A549 (cell line): Measurements from ENCODE around the gene LRIG3. TPM values are rescaled to one million over a fixed set of nuclear protein-coding genes. Genes with fewer than 3 reads are reported as not detected.
A peak's percentile ranks its signal among the peaks of the same experiment; 100 is the strongest.

Experiments used
- CBX2 ChIP-seq: fragments of 200-600 bp; sonication (generic); IDR thresholded peaks from 2 replicates; pipeline ENCODE4 v1.6.1; 2016; ENCODE audit warnings: low read depth, mild to moderate bottlenecking, borderline replicate concordance
- CHD2 ChIP-seq: fragments of 150-350 bp; IDR thresholded peaks from 2 replicates; pipeline ENCODE4 v1.6.1; 2014; ENCODE audit warnings: low read length; ENCODE audit not compliant: partially characterized antibody
- CHD4 ChIP-seq: fragments of 200-600 bp; sonication (generic); IDR thresholded peaks from 2 replicates; pipeline ENCODE4 v1.6.1; 2016; ENCODE audit warnings: antibody characterized with exemption, mild to moderate bottlenecking, borderline replicate concordance
- CTCF ChIP-seq: fragments of >200 bp; sonication (Bioruptor Twin); formaldehyde crosslinking; IDR thresholded peaks from 3 replicates; pipeline ENCODE4 v1.5.1; 2016
- E2F6 ChIP-seq: IDR thresholded peaks from 2 replicates; pipeline ENCODE4 v1.6.1; 2012; ENCODE audit warnings: low read depth, borderline replicate concordance
- EHF ChIP-seq: fragments of 250-450 bp; sonication (Bioruptor Pico); IDR thresholded peaks from 2 replicates; pipeline ENCODE4 v1.5.0; 2020; ENCODE audit warnings: mild to moderate bottlenecking
- EHMT2 ChIP-seq: fragments of 200-600 bp; sonication (generic); IDR thresholded peaks from 2 replicates; pipeline ENCODE4 v1.6.1; 2016; ENCODE audit warnings: antibody characterized with exemption, low read depth, mild to moderate bottlenecking, moderate library complexity
- ELK1 ChIP-seq: fragments of 150-350 bp; IDR thresholded peaks from 2 replicates; pipeline ENCODE4 v1.6.1; 2014; ENCODE audit warnings: low read depth, mild to moderate bottlenecking, low read length
- FOSB ChIP-seq: fragments of 250-450 bp; sonication (Bioruptor Pico); IDR thresholded peaks from 2 replicates; pipeline ENCODE4 v1.5.0; 2020; ENCODE audit warnings: mild to moderate bottlenecking, moderate library complexity
- GATA3 ChIP-seq: IDR thresholded peaks from 2 replicates; pipeline ENCODE4 v1.6.1; 2012; ENCODE audit warnings: borderline replicate concordance
- HEYL ChIP-seq: fragments of 250-450 bp; sonication (Bioruptor Pico); IDR thresholded peaks from 2 replicates; pipeline ENCODE4 v1.8.0; 2021; ENCODE audit warnings: mild to moderate bottlenecking, moderate library complexity
- HOXB13 ChIP-seq: fragments of 250-450 bp; sonication (Bioruptor Pico); IDR thresholded peaks from 2 replicates; pipeline ENCODE4 v1.5.0; 2020; ENCODE audit warnings: low read depth, mild to moderate bottlenecking, moderate library complexity
- HOXB5 ChIP-seq: fragments of 250-450 bp; sonication (Bioruptor Pico); IDR thresholded peaks from 2 replicates; pipeline ENCODE4 v1.5.0; 2020; ENCODE audit warnings: mild to moderate bottlenecking, moderate library complexity
- KDM5A ChIP-seq: fragments of 200-600 bp; sonication (generic); IDR thresholded peaks from 2 replicates; pipeline ENCODE4 v1.6.1; 2016; ENCODE audit warnings: antibody characterized with exemption, mild to moderate bottlenecking
- MAX ChIP-seq: IDR thresholded peaks from 2 replicates; pipeline ENCODE4 v1.6.1; 2012
- MAZ ChIP-seq: fragments of 150-350 bp; IDR thresholded peaks from 2 replicates; pipeline ENCODE4 v1.6.1; 2014; ENCODE audit warnings: antibody characterized with exemption, low read depth, low read length, borderline replicate concordance
- NPAS2 ChIP-seq: fragments of 250-450 bp; sonication (Bioruptor Pico); IDR thresholded peaks from 2 replicates; pipeline ENCODE4 v1.8.0; 2022; ENCODE audit warnings: mild to moderate bottlenecking, moderate library complexity, borderline replicate concordance
- PBX3 ChIP-seq: IDR thresholded peaks from 2 replicates; pipeline ENCODE4 v1.6.1; 2012
- PHF8 ChIP-seq: fragments of 200-600 bp; sonication (generic); IDR thresholded peaks from 2 replicates; pipeline ENCODE4 v1.6.1; 2016; ENCODE audit warnings: low read depth, mild to moderate bottlenecking, antibody characterized with exemption, moderate library complexity, borderline replicate concordance
- POLR2A ChIP-seq: IDR thresholded peaks from 2 replicates; pipeline ENCODE4 v1.6.1; 2012; ENCODE audit warnings: mild to moderate bottlenecking, low read length
- RAD21 ChIP-seq, 2 experiments: fragments of >200 bp in 1 of 2; sonication (Bioruptor Twin) in 1 of 2; formaldehyde crosslinking in 1 of 2; IDR thresholded peaks in 1 of 2; conservative IDR thresholded peaks in 1 of 2; 2 replicates in 1 of 2; 3 replicates in 1 of 2; pipeline ENCODE4 v1.6.1; 2012 to 2018; ENCODE audit warnings: inconsistent platforms in 1 of 2
- RARB ChIP-seq: fragments of 250-450 bp; sonication (Bioruptor Pico); IDR thresholded peaks from 2 replicates; pipeline ENCODE4 v1.8.0; 2021; ENCODE audit warnings: mild to moderate bottlenecking, moderate library complexity
- SREBF2 ChIP-seq: fragments of 450-650 bp; IDR thresholded peaks from 2 replicates; pipeline ENCODE4 v1.6.1; 2014; ENCODE audit warnings: mild to moderate bottlenecking, moderate library complexity
- TFCP2L1 ChIP-seq: fragments of 250-450 bp; sonication (Bioruptor Pico); IDR thresholded peaks from 2 replicates; pipeline ENCODE4 v1.5.0; 2021; ENCODE audit warnings: mild to moderate bottlenecking
- TP53 ChIP-seq: fragments of 250-450 bp; sonication (Bioruptor Pico); IDR thresholded peaks from 2 replicates; pipeline ENCODE4 v1.5.0; 2021; ENCODE audit warnings: mild to moderate bottlenecking, moderate library complexity
- ZC3H11A ChIP-seq: fragments of 450-650 bp; IDR thresholded peaks from 2 replicates; pipeline ENCODE4 v1.6.1; 2014; ENCODE audit warnings: antibody characterized with exemption, mild to moderate bottlenecking
- ZFP36 ChIP-seq: fragments of 450-650 bp; IDR thresholded peaks from 2 replicates; pipeline ENCODE4 v1.6.1; 2014; ENCODE audit warnings: borderline replicate concordance; ENCODE audit not compliant: partially characterized antibody
- ZSCAN20 ChIP-seq: fragments of 250-450 bp; sonication (Bioruptor Pico); IDR thresholded peaks from 2 replicates; pipeline ENCODE4 v1.8.0; 2022; ENCODE audit warnings: mild to moderate bottlenecking, moderate library complexity
- polyA plus RNA-seq, 4 experiments: library from polyadenylated mRNA; depleted of rRNA in 3 of 4; stranded (reverse); fragments of >200 nt; fragmentation: RNase III in 1 of 4; extraction: RNeasy Plus Mini Kit Qiagen cat#74134 plus additional on column Dnase treatment in 1 of 4; gene quantifications; 2 replicates in 3 of 4; 3 replicates in 1 of 4; pipeline ENCODE4 v1.2.3, GENCODE V29; 2011 to 2017

The LRIG3 gene
- polyA plus RNA-seq, 2 of the 4 experiments (the other 2 are of a cell fraction): 3.7 to 16.4 TPM

- no peak for TF ChIP-seq CHD2
- TF ChIP-seq E2F6: peak; percentile 92; the same call in 1 of the 2 replicates
- peak; percentile 28 for TF ChIP-seq POLR2A
- TF ChIP-seq CBX2: no peak
- no peak for TF ChIP-seq CTCF
- TF ChIP-seq EHF (CRISPR knock-in tag): no peak
- no peak for TF ChIP-seq RARB (CRISPR knock-in tag)
- no peak for TF ChIP-seq SREBF2
- no peak for TF ChIP-seq PBX3
- TF ChIP-seq GATA3: peak; percentile 41; the same call in 1 of the 2 replicates
- TF ChIP-seq MAX: peak; percentile 94
- no peak for TF ChIP-seq ZC3H11A
- TF ChIP-seq MAZ: no peak
- TF ChIP-seq ZFP36: no peak
- no peak for TF ChIP-seq KDM5A
- TF ChIP-seq PHF8: no peak; the same call in none of the 2 replicates
- TF ChIP-seq TP53 (CRISPR knock-in tag): no peak
- peak in 1 of 2 experiments; percentile 10; a peak in 1 of 5 replicates for TF ChIP-seq RAD21 (conservative IDR thresholded peaks at IDR 0.05 in 1 of 2, IDR thresholded peaks at IDR 0.05 in 1 of 2)
- TF ChIP-seq ZSCAN20 (CRISPR knock-in tag): no peak
- TF ChIP-seq NPAS2 (CRISPR knock-in tag): 0 out of 2 replicates have a peak, but pooled peaks have one; percentile 23
- TF ChIP-seq CHD4: no peak
- no peak for TF ChIP-seq HOXB5 (CRISPR knock-in tag)
- TF ChIP-seq TFCP2L1: no peak
- no peak for TF ChIP-seq HEYL (CRISPR knock-in tag)
- no peak for TF ChIP-seq ELK1
- TF ChIP-seq HOXB13: no peak
- TF ChIP-seq FOSB (CRISPR knock-in tag): no peak
- no peak for TF ChIP-seq EHMT2
Observed at GRCh38 chr12:58920102-58920960, at the start of gene LRIG3 (continued).
